ENCODE measurements around the gene ZNF862.

Gene ZNF862

GRCh38 chr7:149856583-149856982, 18.4 kb downstream of the ZNF862 start:
- no peak overlapping the region for H3K4me3 ChIP-seq
- peaks cover 22 to 63% (median 40%) of the 10 kb centered on the region in 3 donors for H3K36me3 ChIP-seq
- H3K27ac ChIP-seq: no peak overlapping the region
- no peak for DNase-seq
- H3K9me3 ChIP-seq: no peaks in the 10 kb centered on the region
- H3K4me1 ChIP-seq: peaks cover 0 to 9% (median 0%) of the 10 kb centered on the region in 4 donors
- H3K27me3 ChIP-seq: no peaks in the 10 kb centered on the region
- TF ChIP-seq, protein P1, sequence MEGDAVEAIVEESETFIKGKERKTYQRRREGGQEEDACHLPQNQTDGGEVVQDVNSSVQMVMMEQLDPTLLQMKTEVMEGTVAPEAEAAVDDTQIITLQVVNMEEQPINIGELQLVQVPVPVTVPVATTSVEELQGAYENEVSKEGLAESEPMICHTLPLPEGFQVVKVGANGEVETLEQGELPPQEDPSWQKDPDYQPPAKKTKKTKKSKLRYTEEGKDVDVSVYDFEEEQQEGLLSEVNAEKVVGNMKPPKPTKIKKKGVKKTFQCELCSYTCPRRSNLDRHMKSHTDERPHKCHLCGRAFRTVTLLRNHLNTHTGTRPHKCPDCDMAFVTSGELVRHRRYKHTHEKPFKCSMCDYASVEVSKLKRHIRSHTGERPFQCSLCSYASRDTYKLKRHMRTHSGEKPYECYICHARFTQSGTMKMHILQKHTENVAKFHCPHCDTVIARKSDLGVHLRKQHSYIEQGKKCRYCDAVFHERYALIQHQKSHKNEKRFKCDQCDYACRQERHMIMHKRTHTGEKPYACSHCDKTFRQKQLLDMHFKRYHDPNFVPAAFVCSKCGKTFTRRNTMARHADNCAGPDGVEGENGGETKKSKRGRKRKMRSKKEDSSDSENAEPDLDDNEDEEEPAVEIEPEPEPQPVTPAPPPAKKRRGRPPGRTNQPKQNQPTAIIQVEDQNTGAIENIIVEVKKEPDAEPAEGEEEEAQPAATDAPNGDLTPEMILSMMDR (IDR thresholded peaks at IDR 0.05): no peak
- intact Hi-C loops (cut with DNase I; ENCODE audit: low total_unique reads): no loop called here

- no peak overlapping the region for H3K4me3 ChIP-seq
- intact Hi-C loops (cut with DNase I; ENCODE audit: low total_unique reads): no loop called here
- peaks cover 44 to 76% (median 58%) of the 10 kb centered on the region in 3 donors for H3K36me3 ChIP-seq
- H3K27ac ChIP-seq: no peak overlapping the region
- H3K9me3 ChIP-seq: no peaks in the 10 kb centered on the region
- peaks cover 0 to 9% (median 0%) of the 10 kb centered on the region in 4 donors for H3K4me1 ChIP-seq
- TF ChIP-seq, protein P1 (IDR thresholded peaks at IDR 0.05): no peak
- no peaks in the 10 kb centered on the region for H3K27me3 ChIP-seq
- no peak for DNase-seq
Measured at GRCh38 chr7:149859369-149859768, 21.2 kb downstream of the ZNF862 start.

- no peak for DNase-seq
Measured at GRCh38 chr7:149859876-149860275, 21.7 kb downstream of the ZNF862 start.

DNA sequence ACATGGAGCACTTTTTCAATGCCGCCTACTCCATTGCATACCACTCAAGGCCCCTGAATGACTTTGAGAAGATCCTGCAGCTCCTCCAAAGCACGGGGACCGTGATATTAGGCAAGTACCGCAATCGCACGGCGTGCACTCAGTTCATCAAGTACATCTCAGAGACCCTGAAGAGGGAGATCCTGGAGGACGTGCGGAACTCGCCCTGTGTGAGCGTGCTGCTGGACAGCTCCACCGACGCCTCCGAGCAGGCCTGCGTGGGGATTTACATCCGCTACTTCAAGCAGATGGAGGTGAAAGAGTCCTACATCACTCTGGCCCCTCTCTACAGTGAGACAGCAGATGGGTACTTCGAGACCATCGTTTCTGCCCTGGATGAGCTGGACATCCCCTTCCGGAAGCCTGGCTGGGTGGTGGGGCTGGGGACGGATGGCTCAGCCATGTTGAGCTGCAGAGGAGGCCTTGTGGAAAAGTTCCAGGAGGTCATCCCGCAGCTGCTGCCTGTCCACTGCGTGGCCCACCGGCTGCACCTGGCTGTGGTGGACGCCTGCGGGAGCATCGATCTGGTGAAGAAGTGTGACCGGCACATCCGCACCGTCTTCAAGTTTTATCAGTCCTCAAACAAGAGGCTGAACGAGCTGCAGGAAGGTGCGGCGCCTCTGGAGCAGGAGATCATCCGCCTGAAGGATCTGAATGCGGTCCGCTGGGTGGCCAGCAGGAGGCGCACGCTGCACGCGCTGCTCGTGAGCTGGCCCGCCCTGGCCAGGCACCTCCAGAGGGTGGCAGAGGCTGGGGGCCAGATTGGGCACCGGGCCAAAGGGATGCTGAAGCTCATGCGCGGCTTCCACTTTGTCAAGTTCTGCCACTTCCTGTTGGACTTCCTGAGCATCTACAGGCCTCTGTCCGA, 22.9 kb downstream of the ZNF862 start:
- Histone ChIP-seq H3K27me3 (no peaks in the 10 kb centered on the region), H3K4me1 (no peaks in the 10 kb centered on the region), H3K4me3 (no peak overlapping the region), H3K36me3 (peaks cover 46 to 76% (median 74%) of the 10 kb centered on the region in 3 donors), H3K9me3 (no peaks in the 10 kb centered on the region), H3K27ac (no peak overlapping the region)
- DNase-seq: no peak
- TF ChIP-seq, protein P1 (IDR thresholded peaks at IDR 0.05): peak in 1 of 2 experiments; percentile 19
- intact Hi-C loops (cut with DNase I; ENCODE audit: low total_unique reads): no loop called here

More at GRCh38 chr7:149859876-149860275, 21.7 kb downstream of the ZNF862 start:
- Histone ChIP-seq H3K27ac (no peak overlapping the region), H3K36me3 (peaks cover 46 to 76% (median 63%) of the 10 kb centered on the region in 3 donors), H3K9me3 (no peaks in the 10 kb centered on the region), H3K4me1 (peaks cover 0 to 9% (median 0%) of the 10 kb centered on the region in 4 donors), H3K4me3 (no peak overlapping the region), H3K27me3 (no peaks in the 10 kb centered on the region)
- TF ChIP-seq, protein P1 (IDR thresholded peaks at IDR 0.05): no peak
- intact Hi-C loops (cut with DNase I; ENCODE audit: low total_unique reads): no loop called here

GRCh38 chr7:149861728-149862045, 23.5 kb downstream of the ZNF862 start:
- Histone ChIP-seq H3K4me3 (no peak overlapping the region), H3K27ac (no peak overlapping the region), H3K9me3 (no peaks in the 10 kb centered on the region), H3K27me3 (no peaks in the 10 kb centered on the region), H3K36me3 (peaks cover 46 to 78% (median 77%) of the 10 kb centered on the region in 3 donors), H3K4me1 (no peaks in the 10 kb centered on the region)
- TF ChIP-seq, protein P1 (IDR thresholded peaks at IDR 0.05): no peak
- intact Hi-C loops (cut with DNase I; ENCODE audit: low total_unique reads): no loop called here
- DNase-seq: no peak

All from tibial artery (tissue), 4 donors.